Activated gamma-delta T cell (primary cell): ENCODE results near the gene NSFL1C.

ENCODE experiments used
- DNase-seq: peaks from one replicate; lab custom pipeline; 2025; lab: John Stamatoyannopoulos, UW

The NSFL1C gene

DNA sequence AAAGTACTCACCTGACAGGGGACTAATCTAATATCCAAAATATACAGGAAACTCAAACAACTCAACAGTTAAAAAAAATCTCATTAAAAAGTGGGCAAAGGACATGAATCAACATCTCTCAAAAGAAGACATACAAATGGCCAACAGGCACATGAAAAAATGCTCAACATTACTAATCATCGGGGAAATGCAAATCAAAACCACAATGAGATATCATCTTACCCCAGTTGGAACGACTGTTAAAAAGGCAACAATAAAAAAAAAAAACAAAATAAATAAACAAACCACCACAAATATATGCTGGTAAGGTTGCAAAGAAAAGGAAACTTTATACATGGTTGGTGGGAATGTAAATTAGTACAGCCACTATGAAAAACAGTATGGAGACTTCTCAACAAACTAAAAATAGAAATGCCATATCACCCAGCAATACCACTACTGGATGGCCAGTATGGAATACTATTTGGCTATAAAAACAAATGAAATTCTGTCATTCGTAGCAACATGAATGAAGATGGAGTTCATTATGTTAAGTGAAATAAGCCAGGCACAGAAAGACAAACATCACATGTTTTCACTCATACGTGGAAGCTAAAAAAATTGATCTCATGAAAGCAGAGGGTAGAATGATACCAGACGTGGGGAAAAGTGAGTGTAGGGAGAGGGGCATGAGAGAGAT, 17.9 kb upstream of the NSFL1C start:
- no peak for DNase-seq

DNA sequence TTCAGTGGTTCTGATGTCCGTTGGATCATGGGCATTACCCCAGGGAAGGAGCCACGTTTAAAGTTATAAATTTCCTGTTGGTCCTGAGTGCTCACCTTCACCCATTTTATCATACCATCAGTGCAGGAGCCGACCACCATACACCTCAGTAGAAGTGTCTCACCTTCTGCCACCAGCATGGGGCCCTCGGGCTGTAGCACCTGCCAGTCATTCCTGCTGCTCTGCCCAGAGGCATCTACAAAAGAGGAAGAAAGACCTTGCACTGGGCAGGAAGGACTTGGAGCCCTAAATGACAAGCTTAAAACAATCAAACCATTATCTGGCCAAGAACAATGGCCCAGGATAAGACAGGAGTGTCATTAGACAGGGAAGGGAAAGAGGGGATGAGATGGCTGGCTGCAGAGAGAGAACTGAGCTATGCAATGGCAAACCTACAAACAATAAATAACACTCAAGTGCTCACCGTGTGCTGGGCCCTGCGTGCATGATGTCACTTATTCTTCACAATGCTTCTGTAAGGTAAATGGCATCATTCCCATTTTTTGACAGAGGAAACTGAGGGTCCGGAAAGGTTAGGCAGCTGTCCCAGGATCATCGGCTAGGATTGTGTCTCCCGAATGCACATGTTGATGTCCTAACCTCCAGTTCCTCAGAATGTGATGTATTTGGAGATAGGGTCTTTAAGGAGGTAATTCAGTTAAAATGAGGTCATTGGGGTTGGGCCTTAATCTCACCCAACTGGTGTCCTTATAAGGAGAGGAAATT, 13.4 kb upstream of the NSFL1C start:
- no peak for DNase-seq

DNA sequence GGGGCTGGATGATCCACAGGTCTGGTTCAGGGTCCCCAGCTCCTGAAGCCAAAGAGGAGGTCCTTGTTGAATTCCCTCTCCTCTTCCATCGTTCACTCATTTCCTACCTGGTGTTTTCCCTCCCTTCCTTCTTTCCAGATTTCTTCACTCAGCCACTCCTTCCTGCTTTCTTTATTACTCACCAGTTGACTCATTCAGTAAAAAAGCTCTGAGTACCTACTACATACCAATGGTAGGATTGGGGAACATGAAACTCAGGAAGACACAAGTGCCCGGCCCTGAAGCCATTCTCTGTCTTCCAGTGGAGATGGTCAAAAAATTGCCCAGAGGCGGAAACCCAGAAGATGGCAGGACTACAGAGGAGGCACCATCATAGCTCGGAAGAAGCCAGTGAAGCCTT, 11.9 kb upstream of the NSFL1C start:
- no peak for DNase-seq

DNA sequence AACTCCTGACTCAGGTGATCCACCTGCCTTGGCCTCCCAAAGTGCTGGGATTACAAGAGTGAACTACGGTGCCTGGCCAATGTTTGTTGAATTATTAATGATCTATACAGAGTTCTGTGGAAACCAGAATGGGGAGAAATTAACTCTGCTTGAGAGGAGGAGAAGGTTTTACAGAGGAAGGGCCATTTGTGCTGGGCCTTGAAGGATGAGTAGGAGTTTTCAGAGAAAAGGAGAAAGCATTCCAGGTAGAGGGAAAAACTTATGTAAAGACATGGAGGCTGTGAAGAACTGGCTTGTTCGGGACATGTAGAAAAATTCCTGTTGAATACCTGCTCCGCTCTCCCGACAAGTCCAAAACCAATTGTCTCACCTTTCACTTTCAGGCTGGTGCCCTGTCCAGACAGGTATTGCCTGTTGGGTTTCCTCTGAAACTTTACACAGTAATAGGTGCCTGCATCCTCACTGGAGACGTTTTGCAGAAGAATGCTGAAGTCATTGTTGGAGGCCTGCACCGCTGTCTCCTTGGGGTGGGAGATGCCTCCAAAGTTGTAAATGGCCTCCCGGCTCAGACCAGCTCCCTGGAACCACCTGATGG, 11.3 kb upstream of the NSFL1C start:
- no peak for DNase-seq

DNA sequence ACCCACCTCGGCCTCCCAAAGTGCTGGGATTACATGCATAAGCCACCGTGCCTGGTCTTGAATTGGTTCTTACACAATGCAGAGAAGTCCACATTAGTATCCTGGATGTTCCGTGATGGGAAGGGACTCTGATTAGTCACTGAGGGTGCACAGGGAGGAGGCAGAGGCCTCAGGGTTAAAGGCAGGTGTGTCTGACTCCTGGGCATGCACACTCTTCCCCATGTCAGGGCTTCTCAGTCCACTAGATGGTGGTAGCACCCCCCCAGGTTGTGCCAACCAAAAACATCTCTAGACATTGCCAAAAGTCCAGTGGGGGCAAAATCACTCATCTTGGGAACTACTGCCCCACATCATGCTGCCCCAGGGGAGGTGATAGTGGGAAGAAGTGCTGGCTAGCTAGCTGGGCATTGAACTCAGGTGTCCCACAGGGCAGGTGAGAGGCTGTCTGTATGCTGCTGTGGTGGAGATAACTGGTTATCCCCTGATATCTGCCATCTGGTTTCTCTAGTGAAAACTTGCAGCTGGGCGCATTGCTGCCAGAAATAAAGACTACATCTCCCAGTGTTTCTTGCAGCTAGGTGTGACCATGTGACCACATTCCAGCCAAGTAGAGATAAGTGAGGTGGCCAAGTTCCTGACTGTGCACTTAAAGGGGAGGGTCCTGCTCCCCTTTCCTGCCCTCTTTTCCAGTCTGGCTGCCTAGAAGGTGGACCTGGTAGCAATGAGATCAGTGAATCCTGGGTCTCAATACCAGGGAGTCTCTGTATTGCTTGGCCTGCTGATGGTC, 8.4 kb upstream of the NSFL1C start:
- DNase-seq = no peak

DNA sequence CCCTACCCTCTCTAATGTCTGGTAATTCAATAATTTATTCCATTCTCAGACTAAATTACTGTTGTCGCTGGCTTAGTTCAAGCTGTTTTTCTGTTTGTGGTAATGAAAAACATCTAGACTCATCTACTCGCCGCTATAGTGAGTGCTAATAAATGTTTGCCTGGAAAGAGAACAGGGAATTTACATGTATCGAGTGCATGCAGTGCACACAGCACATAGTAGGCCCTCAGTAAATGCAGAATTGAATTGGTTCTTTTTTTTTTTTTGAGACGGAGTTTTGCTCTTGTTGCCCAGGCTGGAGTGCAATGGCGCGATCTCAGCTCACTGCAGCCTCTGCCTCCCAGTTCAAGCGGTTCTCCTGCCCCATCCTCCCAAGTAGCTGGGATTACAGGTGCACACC, 7.7 kb upstream of the NSFL1C start:
- DNase-seq = no peak

DNA sequence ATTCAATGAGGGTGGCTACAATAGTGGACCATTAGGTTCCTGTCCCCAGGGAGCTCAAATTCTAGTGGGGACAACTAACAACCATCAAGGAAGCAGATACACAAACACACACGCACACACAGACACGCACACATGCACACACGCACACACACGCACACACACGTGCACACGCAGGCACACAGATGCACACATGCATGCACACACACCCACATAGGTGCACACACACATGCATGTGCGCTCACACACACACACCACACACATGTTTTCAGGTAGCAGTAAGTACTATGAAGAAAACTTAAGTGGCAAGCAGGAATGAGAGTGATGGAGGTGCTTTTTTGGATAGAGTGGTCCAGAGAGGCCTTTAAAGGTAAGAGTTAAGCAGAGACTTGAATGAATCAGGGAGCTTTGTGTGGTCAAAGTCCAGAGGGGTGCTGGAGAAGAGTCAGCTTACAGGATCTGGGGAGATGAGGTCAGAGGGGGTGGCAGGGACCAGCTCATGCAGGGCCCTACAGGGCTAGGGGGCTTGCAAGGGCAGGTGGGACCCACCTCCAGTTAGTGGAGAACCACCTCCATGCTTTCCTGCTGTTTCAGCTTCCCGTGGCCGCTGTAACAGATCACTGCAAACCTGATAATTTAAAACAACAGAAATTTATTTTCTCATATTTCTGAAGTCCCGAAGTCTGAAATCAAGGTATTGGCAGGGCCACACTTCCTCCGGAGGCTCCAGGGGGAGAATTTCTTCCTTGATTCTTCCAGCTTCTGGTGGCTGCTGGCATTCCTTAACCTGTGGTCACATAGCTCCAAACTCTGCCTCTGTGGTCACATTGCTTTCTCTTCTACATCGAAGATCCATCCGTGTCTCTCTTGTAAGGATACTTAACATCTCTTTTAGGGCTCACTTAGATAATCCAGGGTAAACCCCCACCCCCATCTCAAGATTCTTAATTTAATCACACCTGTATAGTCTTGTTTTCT, 6.9 kb upstream of the NSFL1C start:
- no peak for DNase-seq

DNA sequence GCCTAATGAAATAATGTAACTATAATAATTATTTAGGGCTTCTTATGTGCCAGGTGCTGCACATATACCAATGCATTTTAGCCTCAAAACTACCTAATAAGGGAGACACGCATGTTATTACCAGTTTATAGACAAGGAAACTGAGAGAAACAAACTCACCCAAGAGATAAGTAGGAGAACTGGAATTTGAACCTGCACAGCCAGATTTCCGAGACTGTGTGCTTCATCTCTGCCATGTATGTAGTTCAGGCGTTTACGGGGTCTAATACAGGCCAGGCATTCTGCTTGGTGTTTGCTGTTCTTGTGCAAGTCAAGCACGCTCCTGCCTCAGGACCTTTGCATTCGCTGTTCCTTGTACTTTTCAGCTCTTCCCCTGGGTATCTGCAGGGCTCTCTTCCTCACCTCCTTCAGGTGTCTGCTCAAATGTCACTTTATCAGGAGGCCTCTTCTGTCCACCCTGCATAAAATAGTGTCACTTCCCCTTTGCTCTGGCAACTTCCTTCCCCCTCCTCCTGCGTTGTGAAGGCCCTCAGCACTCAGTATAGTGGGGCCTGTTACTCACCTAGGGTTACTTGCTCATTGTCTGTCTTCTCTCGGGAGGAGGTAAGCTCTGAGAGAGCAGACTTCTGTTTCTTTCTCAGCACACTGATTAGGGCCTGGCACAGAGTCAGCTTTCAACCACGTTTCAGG, 6.1 kb upstream of the NSFL1C start:
- no peak for DNase-seq

DNA sequence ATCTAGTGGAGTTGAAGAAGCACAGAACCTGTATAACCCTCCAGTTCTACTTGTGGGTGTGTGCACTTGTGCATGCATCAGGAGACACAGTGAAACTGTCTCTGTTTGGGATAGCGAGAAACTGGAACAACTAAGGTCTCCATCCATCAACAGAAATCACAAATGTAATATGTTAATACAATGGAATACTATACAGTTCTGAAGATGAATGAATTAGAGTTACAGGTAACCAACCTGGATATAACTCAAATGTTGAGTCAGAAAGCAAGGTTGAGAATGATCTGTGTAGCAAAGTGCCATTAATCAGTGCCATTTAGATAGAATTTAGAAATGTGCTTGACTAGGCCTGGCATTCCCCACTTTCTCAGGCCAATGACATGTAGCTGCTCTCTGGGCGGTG, 4.6 kb upstream of the NSFL1C start:
- DNase-seq = no peak

DNA sequence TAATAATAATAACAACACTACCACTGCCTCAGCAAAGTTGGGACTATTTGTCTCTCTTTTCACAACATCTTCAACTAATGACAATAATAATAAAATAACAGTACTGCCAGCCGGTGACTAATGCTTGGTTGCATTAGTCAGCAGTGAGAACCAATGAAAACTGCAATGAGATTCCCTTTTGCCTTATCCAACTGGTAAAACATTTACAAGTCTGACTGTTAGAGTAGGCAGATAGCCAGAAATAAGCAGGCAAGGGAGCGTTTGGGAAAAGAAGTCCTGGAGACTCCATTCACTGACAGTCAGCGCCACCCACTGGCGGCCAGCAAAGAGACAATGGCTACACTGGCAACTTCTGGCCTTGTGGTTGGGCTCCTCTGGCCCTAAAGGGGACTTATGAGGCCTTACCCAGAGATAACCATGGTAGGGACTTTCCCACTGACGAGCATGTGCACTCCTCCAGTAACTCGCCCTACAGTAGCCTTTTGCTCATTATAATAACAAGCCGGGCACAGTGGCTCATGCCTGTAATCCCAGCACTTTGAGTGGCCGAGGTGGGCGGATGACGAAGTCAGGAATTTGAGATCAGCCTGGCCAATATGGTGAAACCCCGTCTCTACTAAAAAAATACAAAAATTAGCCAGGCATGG, 3.4 kb upstream of the NSFL1C start:
- DNase-seq = no peak

DNA sequence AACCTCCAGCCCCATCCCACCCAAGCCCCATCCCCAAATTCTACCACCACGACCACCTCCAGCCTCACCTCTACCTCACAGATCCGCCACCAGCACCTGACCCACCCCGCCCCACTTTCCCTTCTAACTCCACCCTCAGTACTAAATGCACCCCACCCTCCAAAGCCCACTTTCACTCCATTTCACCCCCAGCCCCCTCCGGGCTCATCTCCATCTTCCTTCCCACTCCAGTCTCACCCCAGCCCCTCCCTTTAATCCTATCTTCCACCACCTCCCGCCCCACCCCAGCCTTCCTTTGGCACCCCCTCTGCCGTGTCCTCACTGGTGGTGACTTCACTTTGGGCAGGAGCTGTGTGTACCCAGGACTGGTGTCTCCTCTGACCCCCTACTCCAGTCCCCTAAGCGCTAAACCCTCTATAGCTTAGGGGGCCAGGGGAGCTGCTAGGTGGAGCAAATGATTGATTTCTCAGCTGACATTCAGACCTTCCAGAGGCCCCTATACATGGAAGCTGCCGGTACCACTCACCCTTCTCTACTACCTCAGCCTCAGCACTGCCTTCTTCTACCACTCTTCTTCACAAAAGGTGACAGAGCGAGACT, 2.8 kb upstream of the NSFL1C start:
- no peak for DNase-seq

DNA sequence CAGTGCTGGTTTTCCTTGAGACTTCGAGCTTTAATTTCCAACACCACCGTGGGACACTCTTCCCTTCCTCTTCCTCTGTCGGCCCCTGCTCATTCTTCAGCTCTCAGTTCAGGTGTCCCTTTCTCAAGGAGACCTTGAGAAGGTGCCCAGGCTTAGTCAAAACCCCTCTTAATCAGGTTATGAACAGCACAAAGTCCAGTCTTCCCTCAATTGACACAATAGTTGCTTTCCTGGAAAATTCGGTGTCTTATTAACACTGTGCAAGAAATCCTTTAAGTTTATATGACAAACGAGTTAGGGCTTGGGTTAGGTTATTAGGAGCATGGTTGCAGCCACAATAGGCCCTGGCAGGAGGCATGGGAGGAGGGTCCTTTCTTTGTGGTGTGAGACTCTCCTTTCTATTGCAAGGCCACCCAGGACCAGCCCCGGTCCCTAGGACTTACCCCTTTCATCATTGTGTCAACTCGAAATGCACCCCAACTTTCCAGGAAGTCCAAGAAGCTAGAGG, 1.5 kb upstream of the NSFL1C start:
- DNase-seq = no peak

DNA sequence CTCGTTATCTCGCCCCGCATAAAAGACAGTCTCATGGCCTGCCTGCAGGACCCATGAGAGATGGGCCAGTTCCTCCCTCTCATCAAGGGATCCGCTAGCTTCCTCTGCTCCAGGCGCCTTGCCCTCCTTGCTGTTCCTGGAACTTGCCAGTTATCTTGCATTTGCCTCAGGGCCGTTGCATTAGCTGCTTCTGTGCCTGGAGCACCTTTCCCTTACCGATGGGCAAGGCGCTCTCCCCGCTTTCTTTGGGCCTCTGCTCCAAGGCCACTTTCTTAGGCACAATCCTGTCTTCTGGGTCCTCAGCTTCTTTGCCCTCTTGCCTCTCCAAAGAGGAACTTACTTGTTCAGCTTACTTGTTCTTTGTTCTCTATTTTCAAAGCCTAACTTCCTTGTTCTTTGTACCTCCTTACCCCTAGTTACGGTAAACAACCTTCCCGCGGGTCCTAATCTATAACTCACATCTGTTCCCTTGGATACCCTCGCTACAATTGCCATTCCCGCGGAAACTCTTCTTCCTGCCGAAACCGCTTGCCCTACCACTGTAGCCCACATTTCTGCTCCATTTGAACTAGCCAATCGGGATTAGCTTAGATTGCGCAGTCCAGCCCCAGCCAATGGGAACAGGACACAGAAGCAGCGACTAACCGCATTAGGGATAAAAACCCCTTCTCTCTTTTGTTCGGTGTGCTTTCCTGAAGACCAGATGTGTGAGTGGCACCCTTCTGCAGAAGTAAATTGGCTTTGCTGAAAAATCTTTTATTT, 887 bp upstream of the NSFL1C start:
- DNase-seq = no peak

DNA sequence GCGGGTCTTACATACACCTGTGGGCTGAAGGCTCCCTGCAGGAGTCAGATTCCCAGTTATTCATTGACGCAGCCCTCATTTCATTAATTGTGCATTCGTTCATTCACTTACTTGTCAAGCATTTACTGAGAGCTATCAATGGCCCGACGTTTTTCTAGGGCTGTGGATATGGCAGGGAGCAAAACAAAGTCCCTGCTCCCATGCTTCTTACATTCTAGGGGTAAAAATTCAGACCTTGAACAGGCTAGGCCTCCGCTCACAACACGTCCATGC, 369 bp upstream of the NSFL1C start:
- DNase-seq = no peak

DNA sequence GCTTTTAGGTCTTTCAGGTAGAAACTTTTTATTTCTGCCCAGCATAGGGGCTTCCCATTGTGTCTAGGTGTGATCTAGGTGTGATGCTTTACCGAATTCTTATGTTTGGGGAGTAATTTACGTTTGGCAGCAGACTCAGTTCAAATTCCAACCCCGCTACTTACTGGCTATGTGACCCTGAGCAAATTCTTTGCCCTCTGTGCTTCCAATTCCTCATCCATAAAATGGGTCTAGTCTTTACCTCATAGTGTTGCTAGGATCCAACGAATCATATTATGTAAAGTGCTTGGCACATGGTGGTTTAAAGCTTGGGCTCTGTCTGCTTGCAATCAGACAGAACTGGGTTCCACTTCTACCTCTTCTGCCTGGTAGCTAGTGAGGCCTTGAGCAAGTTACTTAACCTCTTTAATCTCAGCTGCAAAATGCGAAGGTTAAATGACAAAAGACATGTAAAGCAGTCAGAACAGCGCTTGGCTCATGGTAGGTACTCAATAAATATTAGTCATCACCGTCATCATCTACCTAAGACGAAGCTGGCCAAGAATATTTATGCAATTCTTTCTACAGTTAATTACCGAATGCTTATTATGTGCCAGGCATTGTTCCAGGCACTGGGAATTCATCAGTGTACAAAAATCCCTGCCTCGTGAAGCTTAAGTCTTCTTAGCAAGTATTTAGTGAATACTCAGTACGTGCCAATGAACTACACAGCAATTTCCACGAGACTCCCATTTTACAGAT, 1.0 kb downstream of the NSFL1C start:
- DNase-seq = no peak

DNA sequence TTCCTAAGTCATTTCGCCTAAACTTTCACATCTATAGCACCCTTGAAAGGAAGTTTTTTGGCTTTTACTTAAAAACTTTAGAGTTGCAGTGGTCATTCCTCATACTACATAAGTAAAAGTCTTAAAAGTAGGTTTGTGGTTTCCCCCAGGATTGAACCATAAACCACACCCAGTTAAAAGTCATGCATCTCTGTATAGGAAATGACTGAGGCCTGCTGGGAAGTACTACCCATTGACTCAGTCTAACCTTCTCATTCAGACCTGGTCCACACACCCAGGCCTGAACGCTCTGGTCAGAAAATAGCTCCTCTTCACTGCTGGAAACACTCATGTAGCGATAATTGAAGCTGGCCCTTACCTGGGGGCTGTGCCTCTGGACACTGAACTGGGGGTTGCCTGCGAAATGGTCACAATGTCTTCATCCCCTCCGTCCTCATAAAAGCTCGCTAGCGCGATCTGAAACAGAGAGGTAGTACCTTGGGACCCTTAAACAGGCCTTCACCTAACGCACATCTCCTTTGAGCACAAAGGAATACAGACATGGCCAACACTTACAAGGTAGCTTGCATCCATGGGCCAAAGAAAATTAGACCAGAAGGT, 2.6 kb downstream of the NSFL1C start:
- DNase-seq = no peak

DNA sequence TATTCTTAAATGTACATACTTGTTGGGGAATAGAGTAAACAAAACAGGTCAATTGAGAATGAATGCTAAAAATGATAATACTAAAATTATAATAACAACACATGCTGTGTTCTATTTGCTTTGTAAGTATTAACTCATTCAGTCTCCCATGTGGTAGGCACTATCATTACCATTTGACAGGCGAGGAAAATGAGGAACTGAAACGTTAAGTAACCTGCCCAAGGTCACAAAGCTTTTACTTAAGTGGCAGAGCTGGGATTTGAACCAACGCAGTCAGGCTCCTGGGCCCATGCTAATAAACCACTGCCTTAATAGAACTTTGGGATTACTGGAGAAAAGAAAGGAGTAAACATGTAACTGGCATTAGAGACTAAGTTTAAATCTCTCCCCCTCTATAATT, 3.8 kb downstream of the NSFL1C start:
- DNase-seq = no peak

DNA sequence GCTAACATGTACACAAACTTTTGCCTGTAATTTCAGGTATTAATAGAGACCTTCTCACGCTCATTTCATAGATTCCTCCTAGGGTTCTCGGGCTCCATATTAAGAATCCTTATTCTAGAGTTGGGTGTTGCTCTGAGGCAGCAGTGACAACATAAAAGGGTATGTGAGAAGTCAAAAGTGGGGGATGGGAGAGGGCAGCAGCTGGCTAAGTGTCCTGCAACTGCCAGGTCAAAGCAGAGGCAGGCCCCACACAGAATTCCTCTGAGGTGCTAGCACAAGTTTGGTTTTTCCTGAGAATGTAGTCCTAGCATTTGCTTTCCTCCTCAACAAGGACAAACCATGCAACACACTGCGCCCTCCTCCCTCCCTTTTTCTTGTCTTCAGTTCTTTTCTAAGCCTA, 4.6 kb downstream of the NSFL1C start:
- no peak for DNase-seq
